Stimulated activated CD8-positive, alpha-beta memory T cell treated with anti-CD3 and anti-CD28 coated beads, Interleukin-7, amount 100 ng/mL, for 1 hour (primary cell): ENCODE measurements around the gene GPR37.

Source experiments
- DNase-seq, 2 donors: peaks; one replicate each; pipeline ENCODE4 v3.0.0-alpha.2; 2020; ENCODE audit warnings: low read depth in 2 of 2

The GPR37 gene

GRCh38 chr7:124779620-124780019 lies 14.0 kb upstream of the GPR37 start:
- DNase-seq = no peak

- no peak for DNase-seq
Measured at GRCh38 chr7:124779194-124779593, 13.6 kb upstream of the GPR37 start.

DNA sequence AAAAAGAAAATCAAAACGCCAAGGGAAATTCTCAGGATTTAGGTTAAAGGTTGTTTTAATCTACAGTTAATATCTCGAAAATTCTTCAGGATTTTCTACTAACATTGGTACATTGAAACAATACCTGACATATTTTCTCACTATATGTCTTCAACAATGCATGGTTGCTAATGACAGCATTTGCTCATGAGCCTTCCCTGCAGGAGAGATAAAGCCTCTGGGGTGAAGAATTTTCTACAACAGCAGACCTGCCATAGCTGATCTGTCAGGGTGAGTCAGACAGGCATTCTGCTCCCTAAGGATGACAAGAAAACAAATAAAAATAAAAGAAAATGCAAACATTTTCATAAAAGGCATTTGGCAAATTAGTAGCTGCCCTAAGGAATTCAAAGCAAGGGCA lies 11.7 kb upstream of the GPR37 start:
- DNase-seq = no peak

DNA sequence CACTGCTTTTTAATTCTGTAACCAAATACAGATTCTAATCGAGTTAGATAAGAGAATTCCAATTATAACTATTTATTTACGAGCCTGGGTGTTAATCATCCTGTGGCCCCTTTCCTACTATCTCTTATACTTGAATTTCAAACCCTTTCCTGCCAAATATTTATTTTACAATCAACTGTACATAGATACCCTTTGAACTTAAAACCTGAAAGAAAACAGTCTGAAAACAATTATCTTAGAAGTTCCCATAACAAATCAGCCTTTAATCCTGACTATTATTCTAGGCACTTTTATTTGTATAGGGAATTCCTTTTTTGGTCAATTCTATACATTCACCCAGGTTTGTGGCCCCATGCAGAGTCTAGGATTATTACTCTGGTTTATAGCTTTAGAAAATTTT lies 10.6 kb upstream of the GPR37 start:
- no peak for DNase-seq

GRCh38 chr7:124775422-124775821 lies 9.8 kb upstream of the GPR37 start:
- DNase-seq = no peak

DNA sequence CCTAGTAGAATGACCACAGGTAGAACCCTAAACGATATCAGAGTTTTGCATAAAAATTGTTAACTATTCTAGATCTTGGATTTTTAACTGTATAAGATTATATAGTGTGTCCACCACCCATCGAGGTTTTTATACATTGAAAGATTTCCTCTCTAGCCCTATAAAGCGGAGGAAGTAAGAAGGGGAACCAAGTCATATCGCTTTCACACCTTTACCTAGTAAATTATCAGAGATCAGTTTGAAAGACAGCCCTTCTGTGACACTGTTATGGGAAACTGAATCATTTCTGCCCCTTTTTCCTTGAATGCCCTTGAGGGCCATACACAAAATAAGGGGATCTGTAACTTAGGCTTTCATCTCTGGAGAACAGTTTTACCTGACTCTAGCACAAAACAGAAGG lies 8.3 kb upstream of the GPR37 start:
- DNase-seq = no peak

DNA sequence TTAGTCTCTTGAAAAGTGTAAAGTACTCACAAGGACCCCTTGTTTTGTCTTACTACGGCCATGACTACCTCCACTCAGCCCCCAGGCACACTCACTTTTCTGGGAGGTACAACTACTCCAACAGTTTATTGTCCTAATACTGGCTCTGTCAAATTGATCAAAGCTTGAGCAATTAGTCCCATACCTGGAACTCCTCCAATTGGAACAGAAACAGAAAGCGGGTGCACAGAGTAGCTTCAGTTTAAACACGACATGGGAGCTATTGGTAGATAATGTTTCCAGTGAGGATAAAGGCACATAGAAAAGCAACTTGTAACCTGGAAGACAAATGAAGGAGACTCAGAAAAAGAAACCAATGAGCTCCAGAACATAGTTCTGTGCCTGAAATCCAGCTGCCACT lies 7.7 kb upstream of the GPR37 start:
- no peak for DNase-seq

- DNase-seq = no peak
Measured at GRCh38 chr7:124769136-124769535, 3.5 kb upstream of the GPR37 start.

- DNase-seq = no peak
Measured at GRCh38 chr7:124768525-124768924, 2.9 kb upstream of the GPR37 start.

- DNase-seq = no peak
Measured at GRCh38 chr7:124764847-124765400, 668 bp downstream of the GPR37 start.

GRCh38 chr7:124764051-124764846 lies 1.3 kb downstream of the GPR37 start:
- no peak for DNase-seq

DNA sequence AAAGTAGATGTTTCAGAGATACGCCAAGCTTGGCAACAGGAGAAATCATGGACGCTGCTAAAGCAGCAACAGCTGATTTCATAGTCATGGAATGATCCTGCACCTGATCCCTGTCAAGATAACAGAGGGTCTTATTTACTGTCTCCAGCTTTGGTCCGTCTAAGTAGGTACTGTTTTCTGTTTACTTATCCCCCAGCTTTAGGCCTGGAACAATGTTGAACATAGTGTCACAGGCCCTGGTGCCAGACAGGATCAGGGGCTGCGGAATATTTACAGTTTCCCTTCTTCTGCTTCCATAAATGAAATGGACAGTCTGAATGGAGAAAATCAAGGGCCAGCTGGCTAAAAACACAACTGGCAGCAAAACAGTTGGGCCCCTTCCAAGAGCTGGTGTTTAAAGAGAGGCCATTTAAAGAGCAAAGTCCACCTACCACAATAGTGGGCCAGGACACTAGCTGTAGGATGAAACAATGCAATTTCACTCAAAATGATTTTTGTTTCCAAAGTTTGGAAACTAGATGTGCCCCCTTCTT lies 2.9 kb downstream of the GPR37 start:
- no peak for DNase-seq

DNA sequence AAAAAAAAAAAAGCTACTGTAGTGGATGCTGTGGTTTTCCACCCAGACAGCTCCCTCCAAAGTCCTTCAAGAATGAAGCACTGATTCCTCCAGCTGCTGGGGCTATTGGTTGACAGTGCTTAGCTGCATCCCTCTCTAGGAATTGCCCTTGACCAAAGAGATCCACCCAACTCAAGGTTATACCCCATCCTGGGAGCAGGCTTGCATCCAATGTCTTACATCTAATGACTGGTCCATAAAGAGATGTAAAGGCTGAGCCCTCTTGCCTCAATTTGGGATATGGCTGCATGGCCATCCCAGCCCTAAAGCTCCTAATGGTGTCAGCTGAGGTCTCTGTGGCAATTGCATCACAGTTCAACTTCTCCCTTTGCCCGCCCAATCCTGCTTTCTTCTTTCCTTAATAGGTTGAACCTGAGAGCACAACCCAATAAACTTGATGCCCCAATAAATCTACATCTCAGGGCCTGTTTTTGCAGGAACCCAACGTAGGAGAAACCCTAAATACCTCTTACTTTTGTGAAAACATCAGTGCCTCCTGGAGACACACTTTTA lies 4.4 kb downstream of the GPR37 start:
- DNase-seq = no peak

- no peak for DNase-seq
Measured at GRCh38 chr7:124758327-124758726, 7.3 kb downstream of the GPR37 start.

DNA sequence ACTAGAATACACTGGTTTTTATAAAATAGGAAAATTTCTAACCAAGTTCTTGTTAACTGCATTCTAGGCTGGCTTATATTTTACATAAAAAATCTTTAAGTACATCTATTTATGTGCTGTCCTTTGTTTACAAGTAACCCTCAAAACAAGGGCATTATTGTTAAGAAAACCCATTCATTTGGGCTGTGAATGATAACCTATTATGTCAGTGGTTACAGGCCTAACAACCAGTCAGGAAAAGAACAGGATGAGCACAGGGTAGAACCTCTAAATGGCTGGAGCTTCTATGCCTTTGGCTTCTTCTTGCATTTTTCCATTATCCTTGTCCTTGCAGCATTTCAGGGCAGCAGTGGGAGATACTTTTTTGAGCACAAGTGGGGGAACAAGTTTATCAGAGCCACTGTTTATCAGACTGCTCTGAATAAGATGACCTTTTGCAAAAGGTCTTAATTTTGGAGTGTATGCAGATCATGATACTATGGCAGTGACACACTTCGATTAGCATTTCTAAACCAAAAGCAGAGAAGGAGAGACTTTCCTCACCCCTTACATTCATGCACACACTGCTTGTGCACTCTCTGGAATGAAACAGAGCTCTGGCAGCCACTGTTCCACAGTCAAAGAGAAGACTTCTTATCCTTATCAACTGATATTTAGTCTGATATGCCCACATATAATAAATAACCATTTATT lies 10.9 kb downstream of the GPR37 start:
- DNase-seq = no peak

DNA sequence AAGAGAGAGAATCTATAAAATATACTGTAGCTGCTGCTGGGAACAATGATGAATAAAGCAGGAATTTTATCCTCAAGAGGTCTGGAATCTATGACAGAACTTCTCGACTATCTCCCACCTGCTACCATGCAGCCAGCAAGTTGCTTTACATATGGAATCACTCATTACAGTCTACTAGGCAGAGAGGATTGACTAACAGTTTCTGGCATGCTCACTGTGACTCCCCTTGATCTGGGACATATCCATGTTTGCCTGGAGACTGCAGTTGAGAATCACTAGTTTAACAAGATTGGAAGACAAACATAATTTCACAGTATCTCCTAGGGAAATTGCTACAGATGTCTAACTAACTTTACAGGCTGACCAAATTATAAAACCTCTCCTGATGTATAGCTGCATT lies 13.3 kb downstream of the GPR37 start:
- DNase-seq = no peak

GRCh38 chr7:124751027-124751426 lies 14.6 kb downstream of the GPR37 start:
- DNase-seq = no peak

DNA sequence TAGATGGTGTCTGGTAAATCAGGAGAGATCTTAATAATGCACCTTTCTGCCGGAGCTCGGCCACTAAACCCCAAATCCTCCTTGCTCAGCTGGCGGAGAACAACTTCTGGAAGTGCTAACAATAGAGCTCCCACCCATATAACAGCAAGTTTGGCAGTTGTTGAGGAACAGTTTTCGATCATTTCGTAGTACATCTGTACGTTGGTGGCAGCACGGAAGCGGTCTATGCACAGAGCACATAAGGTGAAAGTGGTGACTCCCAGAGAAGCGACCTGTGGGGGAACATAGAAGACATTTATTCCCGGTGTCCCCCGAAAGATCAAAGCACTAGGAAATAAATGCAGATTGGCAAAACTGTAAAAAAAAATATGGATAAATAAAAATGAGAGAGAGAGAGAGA lies 18.5 kb downstream of the GPR37 start:
- DNase-seq = no peak

GRCh38 chr7:124738639-124739038 lies 27.0 kb downstream of the GPR37 start:
- DNase-seq = no peak

GRCh38 chr7:124737760-124738300 lies 27.8 kb downstream of the GPR37 start:
- no peak for DNase-seq

- no peak for DNase-seq
Measured at GRCh38 chr7:124728610-124729009, 37.0 kb downstream of the GPR37 start.

- no peak for DNase-seq
Measured at GRCh38 chr7:124724507-124725192, 40.9 kb downstream of the GPR37 start.
